Neural progenitor cell (in vitro differentiated cells): Measurements from ENCODE around the gene GPATCH2L. TPM values are rescaled to one million over a fixed set of nuclear protein-coding genes. Genes with fewer than 3 reads are reported as not detected.

Source experiments
- DNase-seq: peaks from one replicate; pipeline ENCODE4 v3.0.0-alpha.2; 2016; ENCODE audit warnings: low spot score
- H2AFZ ChIP-seq: fragments of 200-600 bp; sonication (generic); replicated peaks from 2 replicates; pipeline ENCODE4 v1.6.1; 2016; ENCODE audit warnings: antibody characterized with exemption
- H3F3A ChIP-seq: fragments of 200-600 bp; sonication (generic); 2 replicates; pipeline ENCODE4 v1.6.1; 2016; ENCODE audit warnings: antibody characterized with exemption, low read depth
- H3K27ac ChIP-seq: fragments of 200-600 bp; sonication (generic); 2 replicates; pipeline ENCODE4 v1.5.1; 2016; ENCODE audit warnings: mild to moderate bottlenecking
- H3K27me3 ChIP-seq: fragments of 200-600 bp; sonication (generic); 2 replicates; pipeline ENCODE4 v1.6.1; 2016; ENCODE audit warnings: mild to moderate bottlenecking, moderate library complexity
- H3K36me3 ChIP-seq: fragments of 200-600 bp; sonication (generic); 2 replicates; pipeline ENCODE4 v1.5.1; 2016
- H3K4me1 ChIP-seq: fragments of 200-600 bp; sonication (generic); 2 replicates; pipeline ENCODE4 v1.6.1; 2016; ENCODE audit warnings: mixed run types
- H3K4me2 ChIP-seq: fragments of 200-600 bp; sonication (generic); 2 replicates; pipeline ENCODE4 v1.6.1; 2016
- H3K4me3 ChIP-seq: fragments of 200-600 bp; sonication (generic); 2 replicates; pipeline ENCODE4 v1.5.1; 2016
- H3K79me2 ChIP-seq: fragments of 200-600 bp; sonication (generic); 2 replicates; pipeline ENCODE4 v1.6.1; 2016; ENCODE audit warnings: low read depth
- H3K9ac ChIP-seq: fragments of 200-600 bp; sonication (generic); 2 replicates; pipeline ENCODE4 v1.6.1; 2016
- H3K9me3 ChIP-seq: fragments of 200-600 bp; sonication (generic); 2 replicates; pipeline ENCODE4 v1.5.1; 2016; ENCODE audit warnings: low read depth
- H4K20me1 ChIP-seq: fragments of 200-600 bp; sonication (generic); 2 replicates; pipeline ENCODE4 v1.6.1; 2016; ENCODE audit warnings: low read depth
- H3K27ac Mint-ChIP-seq: 3 replicates; pipeline ENCODE4 v1.8.0; 2021; ENCODE audit warnings: mixed read lengths
- H3K27me3 Mint-ChIP-seq: 2 replicates; pipeline ENCODE4 v1.8.0; 2022; ENCODE audit warnings: low read depth, mild to moderate bottlenecking, inconsistent platforms, moderate library complexity, mixed read lengths; ENCODE audit not compliant: insufficient read depth
- H3K36me3 Mint-ChIP-seq: 3 replicates; pipeline ENCODE4 v1.8.0; 2021; ENCODE audit warnings: mixed read lengths
- H3K4me1 Mint-ChIP-seq: 3 replicates; pipeline ENCODE4 v1.8.0; 2021; ENCODE audit warnings: mixed read lengths
- H3K4me3 Mint-ChIP-seq: 3 replicates; pipeline ENCODE4 v1.8.0; 2021; ENCODE audit warnings: mild to moderate bottlenecking, moderate library complexity, mixed read lengths
- H3K9me3 Mint-ChIP-seq: 3 replicates; pipeline ENCODE4 v1.8.0; 2020; ENCODE audit warnings: mixed read lengths
- EZH2 ChIP-seq: fragments of 200-600 bp; sonication (generic); IDR thresholded peaks from 2 replicates; pipeline ENCODE4 v1.6.1; 2017; ENCODE audit warnings: antibody characterized with exemption, mild to moderate bottlenecking, moderate library complexity
- EZH2phosphoT487 ChIP-seq: fragments of 200-600 bp; sonication (generic); IDR thresholded peaks from 2 replicates; pipeline ENCODE4 v1.6.1; 2017; ENCODE audit warnings: antibody characterized with exemption
- total RNA-seq: library from RNA; depleted of rRNA; stranded (reverse); fragments of >200 nt; gene quantifications from 2 replicates; pipeline ENCODE4 v1.2.3, GENCODE V29; 2015; ENCODE audit warnings: low replicate concordance
- TF ChIP-seq, protein P1 (sequence below): fragments of 200-600 bp; sonication (generic); IDR thresholded peaks from 2 replicates; pipeline ENCODE4 v1.5.1; 2017; ENCODE audit warnings: antibody characterized with exemption, mild to moderate bottlenecking

The GPATCH2L gene
- total RNA-seq, 1 donor from 2014 or later: 68.2 TPM

DNA sequence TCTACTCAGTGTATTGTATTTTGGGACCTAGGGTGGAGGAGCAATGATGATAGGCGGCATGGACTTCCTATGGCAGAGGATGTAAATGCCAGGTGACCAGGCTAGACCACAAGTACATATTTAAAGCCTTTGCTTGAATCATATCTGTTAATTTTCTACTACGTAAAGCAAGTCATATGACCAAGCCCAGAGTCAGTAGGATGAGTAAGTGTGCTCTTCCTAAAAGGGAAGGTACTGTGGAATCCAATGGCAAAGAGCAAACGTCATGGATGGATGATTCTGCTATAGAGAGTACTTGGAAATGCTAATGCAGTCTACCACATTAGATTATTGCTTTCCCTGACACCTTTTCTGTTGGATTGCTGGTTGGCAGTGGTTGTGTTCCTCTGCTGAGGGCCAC lies 16.8 kb downstream of the GPATCH2L start:
- Histone ChIP-seq H3F3A (no peaks in the 10 kb centered on the region), H3K9me3 (no peaks in the 10 kb centered on the region), H3K4me3 (no peak overlapping the region), H2AFZ (no peak overlapping the region), H3K27me3 (no peaks in the 10 kb centered on the region), H3K4me1 (no peaks in the 10 kb centered on the region), H4K20me1 (peaks cover 69% of the 10 kb centered on the region), H3K9ac (no peak overlapping the region), H3K36me3 (peaks cover 28% of the 10 kb centered on the region), H3K79me2 (peaks cover 72% of the 10 kb centered on the region), H3K4me2 (no peak overlapping the region), H3K27ac (no peak overlapping the region)
- Mint-ChIP-seq H3K9me3 (no peaks in the 10 kb centered on the region), H3K27ac (no peak overlapping the region), H3K4me1 (no peaks in the 10 kb centered on the region), H3K36me3 (peaks cover 38% of the 10 kb centered on the region), H3K27me3 (no peaks in the 10 kb centered on the region), H3K4me3 (no peak overlapping the region)
- TF ChIP-seq EZH2phosphoT487 (no peak), EZH2 (no peak)
- TF ChIP-seq, protein P1, sequence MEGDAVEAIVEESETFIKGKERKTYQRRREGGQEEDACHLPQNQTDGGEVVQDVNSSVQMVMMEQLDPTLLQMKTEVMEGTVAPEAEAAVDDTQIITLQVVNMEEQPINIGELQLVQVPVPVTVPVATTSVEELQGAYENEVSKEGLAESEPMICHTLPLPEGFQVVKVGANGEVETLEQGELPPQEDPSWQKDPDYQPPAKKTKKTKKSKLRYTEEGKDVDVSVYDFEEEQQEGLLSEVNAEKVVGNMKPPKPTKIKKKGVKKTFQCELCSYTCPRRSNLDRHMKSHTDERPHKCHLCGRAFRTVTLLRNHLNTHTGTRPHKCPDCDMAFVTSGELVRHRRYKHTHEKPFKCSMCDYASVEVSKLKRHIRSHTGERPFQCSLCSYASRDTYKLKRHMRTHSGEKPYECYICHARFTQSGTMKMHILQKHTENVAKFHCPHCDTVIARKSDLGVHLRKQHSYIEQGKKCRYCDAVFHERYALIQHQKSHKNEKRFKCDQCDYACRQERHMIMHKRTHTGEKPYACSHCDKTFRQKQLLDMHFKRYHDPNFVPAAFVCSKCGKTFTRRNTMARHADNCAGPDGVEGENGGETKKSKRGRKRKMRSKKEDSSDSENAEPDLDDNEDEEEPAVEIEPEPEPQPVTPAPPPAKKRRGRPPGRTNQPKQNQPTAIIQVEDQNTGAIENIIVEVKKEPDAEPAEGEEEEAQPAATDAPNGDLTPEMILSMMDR: no peak
- DNase-seq: no peak

DNA sequence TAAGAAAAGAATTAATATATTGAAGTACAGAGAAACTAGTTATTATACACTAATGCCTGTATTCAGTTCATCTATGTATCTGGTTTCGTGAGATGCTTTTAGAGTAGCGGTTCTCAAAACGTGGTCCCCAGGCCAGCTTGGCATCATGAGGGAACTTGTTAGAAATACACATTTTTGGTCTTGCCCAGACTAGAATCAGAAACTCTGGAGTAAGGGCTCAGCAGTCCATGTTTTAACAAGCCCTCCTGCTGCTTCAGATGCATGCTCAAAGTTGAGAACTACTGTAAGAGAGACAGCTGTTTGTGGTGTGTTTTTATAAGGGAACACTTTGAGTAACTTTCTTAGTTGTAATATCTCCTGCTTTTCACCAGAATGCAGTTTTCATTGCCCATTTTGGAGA lies 18.1 kb downstream of the GPATCH2L start:
- no peak overlapping the region for H2AFZ ChIP-seq
- no peak for TF ChIP-seq EZH2phosphoT487
- no peak for TF ChIP-seq EZH2
- TF ChIP-seq, protein P1: no peak
- no peak overlapping the region for H3K27ac ChIP-seq
- Mint-ChIP-seq H3K27ac (no peak overlapping the region), H3K4me3 (no peak overlapping the region), H3K27me3 (no peaks in the 10 kb centered on the region), H3K36me3 (peaks cover 31% of the 10 kb centered on the region), H3K9me3 (no peaks in the 10 kb centered on the region), H3K4me1 (no peaks in the 10 kb centered on the region)
- H3K79me2 ChIP-seq: peaks cover 59% of the 10 kb centered on the region
- peaks cover 28% of the 10 kb centered on the region for H3K36me3 ChIP-seq
- no peak for DNase-seq
- no peak overlapping the region for H3K9ac ChIP-seq
- H3K4me3 ChIP-seq: no peak overlapping the region
- H3K4me2 ChIP-seq: no peak overlapping the region
- no peaks in the 10 kb centered on the region for H3K9me3 ChIP-seq
- no peaks in the 10 kb centered on the region for H3F3A ChIP-seq
- peaks cover 59% of the 10 kb centered on the region for H4K20me1 ChIP-seq
- H3K4me1 ChIP-seq: no peaks in the 10 kb centered on the region
- no peaks in the 10 kb centered on the region for H3K27me3 ChIP-seq

DNA sequence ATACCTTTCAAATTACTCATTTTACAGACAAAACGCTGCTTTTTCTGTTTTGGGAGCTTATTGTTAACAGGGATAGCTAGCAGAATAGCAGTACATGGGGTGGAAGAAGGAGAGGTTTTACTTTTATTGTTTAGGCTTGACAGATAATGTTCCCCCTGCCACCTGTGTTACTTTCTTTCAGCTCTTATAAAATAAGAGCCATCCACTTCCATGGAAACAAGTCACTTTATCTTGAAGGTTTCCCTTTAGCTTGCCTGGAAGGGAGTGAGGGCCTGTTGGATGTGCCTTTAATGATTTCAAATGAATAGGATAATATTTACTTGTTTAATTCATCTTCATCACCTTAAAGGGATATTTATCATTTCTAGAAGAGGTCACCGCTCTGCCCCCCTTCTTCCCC lies 23.3 kb downstream of the GPATCH2L start:
- Histone ChIP-seq H3K4me1 (no peaks in the 10 kb centered on the region), H3K27me3 (no peaks in the 10 kb centered on the region), H3K36me3 (peaks cover 27% of the 10 kb centered on the region), H3K9me3 (no peaks in the 10 kb centered on the region), H2AFZ (no peak overlapping the region), H3F3A (no peaks in the 10 kb centered on the region), H3K79me2 (peaks cover 11% of the 10 kb centered on the region), H3K9ac (no peak overlapping the region), H3K4me3 (no peak overlapping the region), H4K20me1 (peaks cover 25% of the 10 kb centered on the region), H3K4me2 (no peak overlapping the region), H3K27ac (no peak overlapping the region)
- Mint-ChIP-seq H3K27me3 (peaks cover 5% of the 10 kb centered on the region), H3K27ac (no peak overlapping the region), H3K4me3 (no peak overlapping the region), H3K9me3 (no peaks in the 10 kb centered on the region), H3K36me3 (peaks cover 24% of the 10 kb centered on the region), H3K4me1 (no peaks in the 10 kb centered on the region)
- DNase-seq: no peak
- TF ChIP-seq EZH2phosphoT487: no peak
- TF ChIP-seq, protein P1: no peak
- no peak for TF ChIP-seq EZH2
